HAP-1 (cell line): Measurements from ENCODE around the gene SERBP1.

Source experiments
- DNase-seq, 2 experiments: peaks; one replicate each; pipeline ENCODE4 v3.0.0-alpha.2; 2016 to 2020; ENCODE audit warnings: low spot score in 2 of 2
- H3K27me3 ChIP-seq: fragments of 250-450 bp; sonication (Bioruptor Pico); 2 replicates; pipeline ENCODE4 v1.5.1; 2020; ENCODE audit warnings: low read depth, mild to moderate bottlenecking, moderate library complexity
- H3K36me3 ChIP-seq: fragments of 250-450 bp; sonication (Bioruptor Pico); replicated peaks from 2 replicates; pipeline ENCODE4 v1.5.1; 2020; ENCODE audit warnings: mild to moderate bottlenecking
- H3K4me1 ChIP-seq: fragments of 250-450 bp; sonication (Bioruptor Pico); 2 replicates; pipeline ENCODE4 v1.5.1; 2020; ENCODE audit warnings: mild to moderate bottlenecking
- H3K4me3 ChIP-seq: fragments of 250-450 bp; sonication (Bioruptor Pico); 2 replicates; pipeline ENCODE4 v1.5.1; 2020; ENCODE audit warnings: mild to moderate bottlenecking, moderate library complexity
- H3K9me3 ChIP-seq: fragments of 250-450 bp; sonication (Bioruptor Pico); 2 replicates; pipeline ENCODE4 v1.5.1; 2020; ENCODE audit warnings: mild to moderate bottlenecking, moderate library complexity
- in situ Hi-C: fragments of 300-500 bp; cut with MboI; formaldehyde crosslinking; loops from 3 replicates; pipeline ENCODE4 v1.14.3; 2020; ENCODE audit warnings: low sequenced_read_pairs, inconsistent platforms, mixed read lengths

Gene SERBP1

GRCh38 chr1:67382292-67382691 lies 47.9 kb downstream of the SERBP1 start:
- H3K27me3 ChIP-seq, result no peaks in the 10 kb centered on the region
- no peak for DNase-seq
- no peaks in the 10 kb centered on the region for H3K4me1 ChIP-seq
- in situ Hi-C loops, result no loop called here
- peaks cover 20% of the 10 kb centered on the region for H3K9me3 ChIP-seq
- H3K4me3 ChIP-seq, result no peak overlapping the region
- H3K36me3 ChIP-seq, result peaks cover 4% of the 10 kb centered on the region; the same call in 1 of the 2 replicates

DNA sequence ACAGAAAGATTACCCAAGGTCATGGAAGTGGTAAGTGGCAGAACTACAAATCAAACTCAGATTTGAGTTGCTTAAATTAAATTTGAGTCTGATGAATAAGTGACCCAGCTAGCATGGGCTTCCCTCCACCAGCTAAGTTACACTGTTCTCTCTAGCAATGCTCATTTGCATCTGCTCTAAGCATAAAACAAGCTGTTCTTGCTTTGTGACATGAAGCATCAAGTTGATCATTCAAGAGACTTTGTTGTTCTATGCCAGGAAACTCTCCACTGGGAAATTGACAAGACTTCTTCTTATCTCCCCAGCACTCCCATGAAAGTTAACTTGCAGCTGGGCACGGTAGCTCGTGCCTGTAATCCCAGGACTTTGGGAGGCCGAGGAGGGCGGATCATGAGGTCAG lies 49.0 kb downstream of the SERBP1 start:
- no peaks in the 10 kb centered on the region for H3K27me3 ChIP-seq
- peaks cover 4% of the 10 kb centered on the region; the same call in 1 of the 2 replicates for H3K36me3 ChIP-seq
- in situ Hi-C loops, result no loop called here
- DNase-seq, result no peak
- H3K4me1 ChIP-seq, result no peaks in the 10 kb centered on the region
- peaks cover 20% of the 10 kb centered on the region for H3K9me3 ChIP-seq
- H3K4me3 ChIP-seq, result no peak overlapping the region

DNA sequence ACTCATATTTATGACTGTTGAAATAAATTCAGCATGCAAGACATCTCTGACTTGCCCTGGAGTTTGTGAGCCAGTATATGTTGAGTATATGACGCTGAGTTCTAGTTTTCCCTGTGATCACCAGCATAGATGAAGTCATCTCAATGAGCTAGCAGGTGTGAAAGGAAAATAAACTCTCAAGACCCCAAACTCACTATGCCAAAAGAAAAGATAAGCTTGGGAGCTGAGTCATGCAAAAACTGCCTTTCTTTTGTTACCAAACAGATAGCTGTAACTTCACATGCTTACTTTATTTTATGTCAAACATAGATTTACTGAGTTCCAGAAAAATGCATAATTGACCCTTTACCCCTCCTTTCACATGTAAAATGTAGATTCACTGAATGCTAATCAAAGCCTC lies 52.9 kb downstream of the SERBP1 start:
- no peak for DNase-seq
- H3K4me1 ChIP-seq, result no peaks in the 10 kb centered on the region
- H3K4me3 ChIP-seq, result no peak overlapping the region
- no peaks in the 10 kb centered on the region for H3K27me3 ChIP-seq
- H3K36me3 ChIP-seq, result no peaks in the 10 kb centered on the region
- in situ Hi-C loops, result no loop called here
- no peaks in the 10 kb centered on the region for H3K9me3 ChIP-seq

DNA sequence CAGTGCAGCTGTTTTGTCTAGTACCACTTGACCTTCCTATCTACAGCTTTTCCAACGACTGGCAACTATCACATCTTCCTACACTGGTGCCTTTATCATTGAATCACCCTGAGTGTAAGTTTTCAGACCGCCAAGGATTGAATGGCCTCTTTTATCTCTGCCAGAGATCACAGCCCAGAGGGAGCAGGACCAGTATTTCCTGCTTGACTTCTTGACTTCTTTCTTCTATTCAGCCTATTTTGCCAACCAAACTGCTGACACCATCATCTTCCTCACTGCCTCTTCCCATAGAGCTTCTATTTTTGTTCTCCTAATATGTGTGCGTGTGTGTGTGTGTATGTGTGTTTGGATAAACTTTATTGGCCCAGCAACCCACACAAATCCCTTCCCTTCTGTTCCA lies 53.8 kb downstream of the SERBP1 start:
- H3K36me3 ChIP-seq, result no peaks in the 10 kb centered on the region
- H3K27me3 ChIP-seq, result no peaks in the 10 kb centered on the region
- DNase-seq, result no peak
- in situ Hi-C loops, result no loop called here
- peaks cover 8% of the 10 kb centered on the region for H3K4me1 ChIP-seq
- no peaks in the 10 kb centered on the region for H3K9me3 ChIP-seq
- no peak overlapping the region for H3K4me3 ChIP-seq

GRCh38 chr1:67372898-67373297 lies 57.3 kb downstream of the SERBP1 start:
- H3K27me3 ChIP-seq, result no peaks in the 10 kb centered on the region
- H3K4me1 ChIP-seq, result peaks cover 10% of the 10 kb centered on the region
- H3K9me3 ChIP-seq, result no peaks in the 10 kb centered on the region
- no peak overlapping the region for H3K4me3 ChIP-seq
- in situ Hi-C loops, result no loop called here
- no peak for DNase-seq
- no peaks in the 10 kb centered on the region for H3K36me3 ChIP-seq

DNA sequence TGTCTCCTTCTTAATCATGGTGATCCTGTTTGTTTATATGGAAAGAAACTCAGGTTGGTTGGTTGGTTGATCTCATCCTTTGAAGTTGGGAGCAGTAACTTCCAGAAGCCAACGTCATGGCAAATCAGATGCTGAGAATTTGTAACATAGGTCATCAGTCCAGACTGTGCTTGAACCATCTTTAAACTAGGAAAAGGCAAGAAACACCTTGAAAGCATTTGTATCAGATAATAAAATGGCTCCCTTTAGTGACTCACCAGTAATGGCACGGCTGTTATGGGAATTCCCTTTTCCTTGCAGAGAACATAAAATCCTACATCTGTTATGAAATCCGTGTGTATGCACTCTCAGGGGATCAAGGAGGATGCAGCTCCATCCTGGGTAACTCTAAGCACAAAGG lies 58.1 kb downstream of the SERBP1 start:
- DNase-seq, result no peak
- no peak overlapping the region for H3K4me3 ChIP-seq
- peaks cover 12% of the 10 kb centered on the region for H3K4me1 ChIP-seq
- no peaks in the 10 kb centered on the region for H3K27me3 ChIP-seq
- H3K36me3 ChIP-seq, result no peaks in the 10 kb centered on the region
- H3K9me3 ChIP-seq, result no peaks in the 10 kb centered on the region
- in situ Hi-C loops, result no loop called here

DNA sequence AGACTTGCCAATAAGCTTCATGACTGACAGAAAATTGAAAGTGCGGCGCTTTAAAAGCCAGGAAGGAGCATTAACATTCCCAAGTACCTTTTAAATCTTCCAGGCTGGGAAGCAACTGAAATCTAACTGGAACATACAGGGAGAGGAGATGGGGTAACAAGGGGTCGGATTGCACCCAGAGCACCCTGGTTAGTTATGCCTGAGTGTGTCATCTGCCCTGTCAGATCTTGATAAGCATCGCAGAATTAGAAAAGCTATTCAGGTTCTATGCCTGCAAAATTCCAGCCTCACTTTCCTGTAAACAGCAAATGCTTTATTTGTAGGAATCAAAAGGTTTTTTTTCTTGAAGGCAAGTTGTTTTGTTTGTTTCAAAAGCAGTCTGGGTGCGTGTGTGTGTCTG lies 58.5 kb downstream of the SERBP1 start:
- Histone ChIP-seq H3K9me3 (no peaks in the 10 kb centered on the region), H3K4me3 (no peak overlapping the region), H3K36me3 (no peaks in the 10 kb centered on the region), H3K27me3 (no peaks in the 10 kb centered on the region), H3K4me1 (peaks cover 14% of the 10 kb centered on the region)
- in situ Hi-C loops, result no loop called here
- no peak for DNase-seq

GRCh38 chr1:67371043-67371442 lies 59.2 kb downstream of the SERBP1 start:
- no peak for DNase-seq
- H3K36me3 ChIP-seq, result no peaks in the 10 kb centered on the region
- no peak overlapping the region for H3K4me3 ChIP-seq
- H3K4me1 ChIP-seq, result peaks cover 16% of the 10 kb centered on the region
- in situ Hi-C loops, result no loop called here
- no peaks in the 10 kb centered on the region for H3K27me3 ChIP-seq
- no peaks in the 10 kb centered on the region for H3K9me3 ChIP-seq

DNA sequence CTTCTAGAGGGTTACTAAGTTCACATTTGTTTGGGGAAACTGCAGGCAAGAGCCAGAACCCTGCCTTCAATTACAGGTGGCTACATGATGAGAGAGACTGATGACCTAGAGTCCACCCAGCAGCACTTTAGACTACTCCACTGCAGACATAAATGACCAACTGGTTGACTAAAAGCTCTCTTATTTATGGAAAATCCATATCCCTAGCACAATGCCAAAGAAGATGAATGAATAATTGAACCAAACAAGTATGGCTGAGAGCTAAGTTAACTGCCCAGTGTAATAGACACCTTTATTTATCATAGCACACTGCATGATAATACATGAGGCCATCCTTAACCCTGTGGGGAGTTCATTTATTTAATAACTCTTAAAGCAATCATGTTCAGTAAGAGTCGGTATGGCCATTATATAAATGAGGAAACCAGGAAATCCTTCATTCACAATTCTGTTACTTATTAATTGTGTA lies 62.1 kb downstream of the SERBP1 start:
- DNase-seq, result no peak
- in situ Hi-C loops, result no loop called here

DNA sequence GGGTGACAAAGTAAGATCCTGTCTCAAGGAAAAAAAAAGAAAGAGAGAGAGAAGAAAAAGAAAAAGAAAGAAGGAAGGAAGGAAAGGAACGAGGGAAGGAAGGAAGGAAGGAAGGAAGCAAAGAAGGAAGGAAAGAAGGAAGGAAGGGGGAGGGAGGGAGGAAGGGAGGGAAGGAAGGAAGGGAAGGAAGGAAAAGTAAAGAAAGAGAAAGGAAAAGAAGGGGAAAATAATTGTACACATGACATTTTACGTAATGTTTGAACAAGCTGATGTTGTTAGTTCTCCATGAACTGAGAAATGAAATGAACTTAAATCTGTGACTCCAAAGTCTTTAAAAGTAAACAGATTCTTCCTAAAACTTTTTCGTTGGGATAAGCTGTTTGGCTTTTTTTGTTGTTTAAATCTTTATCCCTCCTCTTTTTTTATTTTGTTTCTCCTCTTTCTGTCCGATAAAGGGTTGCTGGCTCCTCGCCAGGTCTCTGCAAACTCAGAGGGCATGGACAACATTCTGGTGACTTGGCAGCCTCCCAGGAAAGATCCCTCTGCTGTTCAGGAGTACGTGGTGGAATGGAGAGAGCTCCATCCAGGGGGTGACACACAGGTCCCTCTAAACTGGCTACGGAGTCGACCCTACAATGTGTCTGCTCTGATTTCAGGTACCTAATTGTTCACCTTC lies 62.7 kb downstream of the SERBP1 start:
- DNase-seq, result peak; percentile 20 to 79
- Histone ChIP-seq H3K36me3 (no peaks in the 10 kb centered on the region), H3K9me3 (no peaks in the 10 kb centered on the region), H3K4me1 (peaks cover 16% of the 10 kb centered on the region), H3K27me3 (no peaks in the 10 kb centered on the region), H3K4me3 (no peak overlapping the region)
- in situ Hi-C loops, result no loop called here

More for the DNA sequence above, 62.1 kb downstream of the SERBP1 start:
- no peaks in the 10 kb centered on the region for H3K36me3 ChIP-seq
- H3K4me1 ChIP-seq, result peaks cover 16% of the 10 kb centered on the region
- no peaks in the 10 kb centered on the region for H3K9me3 ChIP-seq
- H3K4me3 ChIP-seq, result no peak overlapping the region
- H3K27me3 ChIP-seq, result no peaks in the 10 kb centered on the region

DNA sequence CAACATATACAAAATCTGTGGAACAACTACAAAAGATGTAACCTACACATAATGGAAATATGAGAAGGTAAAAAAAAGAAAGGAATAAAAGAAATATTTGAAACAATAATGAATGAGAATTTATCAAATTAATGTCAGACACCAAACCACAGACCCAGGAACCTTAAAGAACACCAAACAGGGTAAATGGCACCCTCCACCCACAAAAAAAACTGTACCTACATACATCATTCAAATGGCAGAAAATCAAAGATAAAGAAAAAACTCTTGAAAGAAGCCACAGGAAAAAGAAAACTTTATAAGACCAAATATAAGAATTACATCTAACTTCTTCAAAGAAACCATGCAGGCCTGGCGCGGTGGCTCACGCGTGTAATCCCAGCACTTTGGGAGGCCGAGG lies 68.6 kb downstream of the SERBP1 start:
- Histone ChIP-seq H3K27me3 (no peaks in the 10 kb centered on the region), H3K9me3 (no peaks in the 10 kb centered on the region), H3K36me3 (no peaks in the 10 kb centered on the region), H3K4me1 (peaks cover 2% of the 10 kb centered on the region), H3K4me3 (no peak overlapping the region)
- DNase-seq, result no peak
- in situ Hi-C loops, result no loop called here

- H3K9me3 ChIP-seq, result no peaks in the 10 kb centered on the region
- in situ Hi-C loops, result no loop called here
Observed at GRCh38 chr1:67359592-67359991, 70.6 kb downstream of the SERBP1 start.

More at GRCh38 chr1:67359592-67359991, 70.6 kb downstream of the SERBP1 start:
- Histone ChIP-seq H3K36me3 (no peaks in the 10 kb centered on the region), H3K27me3 (no peaks in the 10 kb centered on the region), H3K4me3 (no peak overlapping the region), H3K4me1 (no peaks in the 10 kb centered on the region)
- DNase-seq, result no peak
